Parathyroid adenoma (tissue), 2 donors: ENCODE data around the gene ERAS.
"Not testable (repeated sequence)": the region's sequence is repeated elsewhere in the genome, so short reads cannot be mapped to it uniquely, and the experiment has no call there.

ENCODE experiments used
- H2AFZ ChIP-seq: fragments of 300-600 bp; sonication (generic); one replicate; pipeline ENCODE4 v1.7.0; 2017; ENCODE audit warnings: antibody characterized with exemption, mild to moderate bottlenecking
- H3K27ac ChIP-seq: fragments of 300-600 bp; sonication (generic); one replicate; pipeline ENCODE4 v1.7.0; 2017
- H3K27me3 ChIP-seq: fragments of 300-600 bp; sonication (generic); one replicate; pipeline ENCODE4 v1.7.0; 2017; ENCODE audit warnings: low read length; ENCODE audit not compliant: control insufficient read depth, insufficient read depth
- H3K36me3 ChIP-seq: fragments of 300-600 bp; sonication (generic); one replicate; pipeline ENCODE4 v1.7.0; 2017; ENCODE audit warnings: low read length; ENCODE audit not compliant: control insufficient read depth, insufficient read depth
- H3K4me1 ChIP-seq: fragments of 300-600 bp; sonication (generic); one replicate; pipeline ENCODE4 v1.7.0; 2017; ENCODE audit warnings: control low read depth
- H3K4me2 ChIP-seq: fragments of 300-600 bp; sonication (generic); one replicate; pipeline ENCODE4 v1.7.0; 2017; ENCODE audit warnings: low read length
- H3K4me3 ChIP-seq: fragments of 300-600 bp; sonication (generic); one replicate; pipeline ENCODE4 v1.7.0; 2017; ENCODE audit warnings: low read depth, low read length
- H3K79me2 ChIP-seq: fragments of 300-600 bp; sonication (generic); one replicate; pipeline ENCODE4 v1.7.0; 2017; ENCODE audit warnings: control low read depth
- H3K9ac ChIP-seq: fragments of 300-600 bp; sonication (generic); one replicate; pipeline ENCODE4 v1.7.0; 2017; ENCODE audit warnings: mild to moderate bottlenecking
- H3K9me3 ChIP-seq: fragments of 300-600 bp; sonication (generic); one replicate; pipeline ENCODE4 v1.7.0; 2017; ENCODE audit warnings: low read length; ENCODE audit not compliant: control insufficient read depth
- TF ChIP-seq, protein P1 (sequence below): fragments of 300-600 bp; sonication (generic); IDR thresholded peaks from one replicate; pipeline ENCODE4 v1.7.0; 2017; ENCODE audit warnings: antibody characterized with exemption, mild to moderate bottlenecking
- donor health status: primary hyperparathyroidism.

ERAS gene

DNA sequence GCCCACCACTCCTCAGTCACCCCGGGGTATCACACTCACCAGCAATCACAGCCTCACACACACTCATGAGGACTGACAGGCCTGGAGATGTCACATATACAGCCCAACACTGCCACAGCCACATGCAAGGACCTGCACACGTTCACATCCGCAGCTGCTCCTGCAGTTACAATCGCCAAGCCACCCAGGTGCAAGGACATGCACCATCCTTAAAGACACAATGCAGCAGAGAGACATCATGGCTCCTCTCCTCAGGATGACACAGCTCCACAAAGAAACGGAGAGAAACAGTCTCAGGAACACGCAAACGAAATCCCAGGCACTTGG, 8.0 kb downstream of the ERAS start:
- Histone ChIP-seq H3K36me3 (no peaks in the 10 kb centered on the region), H3K9ac (no peak overlapping the region), H2AFZ (no peak overlapping the region), H3K4me2 (peak overlapping the region; percentile 65), H3K4me3 (peak overlapping the region; percentile 54), H3K4me1 (no peaks in the 10 kb centered on the region), H3K9me3 (no peaks in the 10 kb centered on the region), H3K27me3 (no peaks in the 10 kb centered on the region), H3K27ac (peak overlapping the region; percentile 76), H3K79me2 (no peaks in the 10 kb centered on the region)
- TF ChIP-seq, protein P1, sequence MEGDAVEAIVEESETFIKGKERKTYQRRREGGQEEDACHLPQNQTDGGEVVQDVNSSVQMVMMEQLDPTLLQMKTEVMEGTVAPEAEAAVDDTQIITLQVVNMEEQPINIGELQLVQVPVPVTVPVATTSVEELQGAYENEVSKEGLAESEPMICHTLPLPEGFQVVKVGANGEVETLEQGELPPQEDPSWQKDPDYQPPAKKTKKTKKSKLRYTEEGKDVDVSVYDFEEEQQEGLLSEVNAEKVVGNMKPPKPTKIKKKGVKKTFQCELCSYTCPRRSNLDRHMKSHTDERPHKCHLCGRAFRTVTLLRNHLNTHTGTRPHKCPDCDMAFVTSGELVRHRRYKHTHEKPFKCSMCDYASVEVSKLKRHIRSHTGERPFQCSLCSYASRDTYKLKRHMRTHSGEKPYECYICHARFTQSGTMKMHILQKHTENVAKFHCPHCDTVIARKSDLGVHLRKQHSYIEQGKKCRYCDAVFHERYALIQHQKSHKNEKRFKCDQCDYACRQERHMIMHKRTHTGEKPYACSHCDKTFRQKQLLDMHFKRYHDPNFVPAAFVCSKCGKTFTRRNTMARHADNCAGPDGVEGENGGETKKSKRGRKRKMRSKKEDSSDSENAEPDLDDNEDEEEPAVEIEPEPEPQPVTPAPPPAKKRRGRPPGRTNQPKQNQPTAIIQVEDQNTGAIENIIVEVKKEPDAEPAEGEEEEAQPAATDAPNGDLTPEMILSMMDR = no peak

DNA sequence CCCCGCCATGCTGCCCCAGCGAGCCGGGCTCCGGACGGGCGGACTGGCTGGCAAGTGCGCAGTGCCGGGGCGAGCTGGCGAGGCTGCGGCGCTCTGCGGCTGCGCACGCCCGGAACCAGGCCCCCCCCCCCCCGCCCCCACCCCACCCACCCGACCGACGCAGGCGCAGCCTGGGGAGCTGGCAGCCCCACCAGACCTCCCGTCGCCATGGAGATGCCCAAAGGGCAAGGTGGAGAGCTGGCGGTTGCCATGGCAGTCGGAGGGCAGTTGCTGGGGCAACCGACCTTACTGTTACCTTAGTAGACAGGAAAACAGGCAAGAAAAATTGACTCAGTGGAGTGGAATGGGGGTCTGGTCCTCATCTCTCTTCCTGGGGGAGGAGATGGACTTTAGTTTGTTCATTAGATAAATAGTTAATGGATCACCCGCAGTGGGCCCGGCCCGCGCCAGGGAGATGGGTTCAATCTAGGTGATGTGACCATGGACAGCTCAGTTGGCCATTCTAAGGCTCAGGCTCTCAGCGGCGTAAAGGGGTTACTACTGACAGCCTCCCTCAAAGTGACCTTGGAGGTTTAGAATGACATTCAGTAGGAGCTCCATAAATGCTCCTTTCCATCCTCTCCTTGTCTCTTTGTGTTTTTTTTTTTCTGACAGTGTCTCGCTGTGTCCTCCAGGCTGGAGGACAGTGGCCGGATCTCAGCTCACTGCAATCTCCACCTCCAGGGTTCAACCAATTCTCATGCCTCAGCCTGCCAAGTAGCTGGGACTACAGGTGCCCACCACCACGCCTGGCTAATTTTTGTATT, 9.4 kb downstream of the ERAS start, which contains the start of gene PCSK1N:
Gene PCSK1N (minus strand): TSS at position 87 of the 806 bp plus-strand sequence. CDS start 78 bp downstream, at position 9.
- Histone ChIP-seq H3K9ac (peak within 1 kb of the TSS; percentile 46), H3K4me1 (no peaks in the 10 kb centered on the region), H3K79me2 (no peaks in the 10 kb centered on the region), H3K27ac (peak within 1 kb of the TSS; percentile 76), H3K27me3 (no peaks in the 10 kb centered on the region), H3K4me2 (peak within 1 kb of the TSS; percentile 65), H3K4me3 (peak within 1 kb of the TSS; percentile 54), H2AFZ (peak within 1 kb of the TSS; percentile 78), H3K36me3 (no peaks in the 10 kb centered on the region), H3K9me3 (no peaks in the 10 kb centered on the region)
- TF ChIP-seq, protein P1 = no peak

DNA sequence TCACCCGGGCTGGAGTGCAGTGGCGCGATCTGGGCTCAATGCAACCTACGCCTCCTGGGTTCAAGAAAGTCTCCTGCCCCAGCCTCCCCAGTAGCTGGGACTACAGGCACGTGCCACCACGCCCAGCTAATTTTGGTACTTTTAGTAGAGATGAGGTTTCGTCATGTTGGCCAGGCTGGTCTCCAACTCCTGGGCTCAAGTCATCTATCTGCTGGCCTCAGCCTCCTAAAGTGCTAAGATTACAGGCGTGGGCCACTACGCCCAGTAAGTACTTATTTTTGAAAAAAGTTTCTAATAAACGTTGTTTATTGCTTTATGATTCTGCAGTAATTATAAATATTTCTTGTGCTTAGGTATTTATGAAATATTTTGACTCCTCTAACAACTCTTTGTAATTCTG, 13.4 kb downstream of the ERAS start:
- H3K36me3 ChIP-seq = no peaks in the 10 kb centered on the region
- TF ChIP-seq, protein P1 = no peak
- H3K9me3 ChIP-seq = no peaks in the 10 kb centered on the region
- no peak overlapping the region for H3K27ac ChIP-seq
- H3K4me2 ChIP-seq = no peak overlapping the region
- no peak overlapping the region for H3K4me3 ChIP-seq
- no peak overlapping the region for H3K9ac ChIP-seq
- H2AFZ ChIP-seq = no peak overlapping the region
- no peaks in the 10 kb centered on the region for H3K27me3 ChIP-seq
- H3K79me2 ChIP-seq = no peaks in the 10 kb centered on the region
- no peaks in the 10 kb centered on the region for H3K4me1 ChIP-seq

DNA sequence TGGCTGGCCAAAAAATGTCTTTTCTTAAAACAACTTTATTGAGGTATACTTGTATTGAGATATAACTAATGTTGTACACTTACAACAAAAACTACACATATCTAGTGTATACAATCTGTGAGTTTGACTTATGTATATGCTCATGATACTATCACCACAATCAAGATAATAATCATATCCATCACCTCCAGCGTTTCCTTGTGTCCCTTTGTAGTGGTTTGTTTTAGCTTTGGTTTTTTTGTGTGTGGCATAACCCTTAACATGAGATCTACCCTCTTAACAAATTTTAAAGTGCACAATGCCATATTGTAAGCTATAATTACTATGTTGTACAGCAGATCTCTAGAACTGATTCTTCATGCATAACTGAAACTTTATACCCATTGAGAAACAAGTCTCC, 22.5 kb downstream of the ERAS start:
- Histone ChIP-seq H3K79me2 (no peaks in the 10 kb centered on the region), H3K9me3 (no peaks in the 10 kb centered on the region), H3K36me3 (no peaks in the 10 kb centered on the region), H2AFZ (no peak overlapping the region), H3K4me2 (no peak overlapping the region), H3K9ac (no peak overlapping the region), H3K4me3 (no peak overlapping the region), H3K27ac (no peak overlapping the region), H3K27me3 (no peaks in the 10 kb centered on the region), H3K4me1 (no peaks in the 10 kb centered on the region)
- TF ChIP-seq, protein P1 = no peak

DNA sequence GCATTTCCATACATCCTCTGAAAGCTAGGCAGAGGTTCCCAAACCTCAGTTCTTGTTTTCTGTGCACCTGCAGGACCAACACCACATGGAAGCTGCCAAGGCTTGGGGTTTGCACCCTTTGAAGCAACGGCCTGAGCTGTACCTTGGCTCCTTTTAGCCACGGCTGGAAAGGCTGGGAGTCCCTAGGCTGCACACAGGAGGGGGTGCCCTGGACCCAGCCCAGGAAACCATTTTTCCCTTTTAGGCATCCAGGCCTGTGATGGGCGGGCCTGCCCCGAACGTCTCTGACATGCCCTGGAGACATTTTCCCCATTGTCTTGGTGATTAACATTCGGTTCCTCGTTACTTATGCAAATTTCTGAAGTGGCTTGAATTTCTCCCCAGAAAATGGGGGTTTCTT, 26.5 kb downstream of the ERAS start:
- H3K9ac ChIP-seq = no peak overlapping the region
- no peak overlapping the region for H3K4me3 ChIP-seq
- H3K36me3 ChIP-seq = no peaks in the 10 kb centered on the region
- TF ChIP-seq, protein P1 = no peak
- no peaks in the 10 kb centered on the region for H3K79me2 ChIP-seq
- no peak overlapping the region for H3K4me2 ChIP-seq
- H3K9me3 ChIP-seq = no peaks in the 10 kb centered on the region
- H3K4me1 ChIP-seq = no peaks in the 10 kb centered on the region
- no peak overlapping the region for H2AFZ ChIP-seq
- H3K27me3 ChIP-seq = no peaks in the 10 kb centered on the region
- no peak overlapping the region for H3K27ac ChIP-seq

DNA sequence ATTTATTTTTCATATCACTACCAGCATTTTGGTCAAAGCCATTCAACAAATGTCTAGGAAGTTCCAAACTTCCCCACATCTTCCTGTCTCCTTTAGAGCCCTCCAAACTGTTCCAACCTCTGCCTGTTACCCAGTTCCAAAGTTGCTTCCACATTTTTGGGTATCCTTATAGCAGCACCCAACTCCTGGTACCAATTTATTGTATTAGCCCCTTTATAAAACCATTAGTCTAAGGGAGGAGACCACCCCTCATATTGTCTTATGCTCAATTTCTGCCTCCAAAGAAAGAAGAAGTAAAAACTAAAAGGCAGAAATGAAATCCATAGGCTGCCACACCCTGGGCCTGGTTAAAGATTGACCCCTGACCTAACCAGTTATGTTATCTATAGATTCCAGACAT, 27.2 kb downstream of the ERAS start:
- not testable (repeated sequence) for H2AFZ ChIP-seq, H3K9me3 ChIP-seq, H3K79me2 ChIP-seq, H3K4me2 ChIP-seq, H3K9ac ChIP-seq, H3K4me1 ChIP-seq, H3K4me3 ChIP-seq, H3K27me3 ChIP-seq, H3K27ac ChIP-seq, H3K36me3 ChIP-seq
